ENCODE results near the gene STXBP5L.

- TF ChIP-seq CTCF (conservative IDR thresholded peaks at IDR 0.05; ENCODE audit: low read length) = no peak
- TF ChIP-seq EZH2phosphoT487 (IDR thresholded peaks at IDR 0.05; ENCODE audit: borderline replicate concordance, low read depth, low read length) = no peak
Observed at GRCh38 chr3:120875507-120875906, 32.5 kb upstream of the STXBP5L start.

All from OCI-LY7 (cell line).